ENCODE data around the gene OR2T5.
"Not testable (repeated sequence)": the region's sequence is repeated elsewhere in the genome, so short reads cannot be mapped to it uniquely, and the experiment has no call there.

Gene OR2T5

DNA sequence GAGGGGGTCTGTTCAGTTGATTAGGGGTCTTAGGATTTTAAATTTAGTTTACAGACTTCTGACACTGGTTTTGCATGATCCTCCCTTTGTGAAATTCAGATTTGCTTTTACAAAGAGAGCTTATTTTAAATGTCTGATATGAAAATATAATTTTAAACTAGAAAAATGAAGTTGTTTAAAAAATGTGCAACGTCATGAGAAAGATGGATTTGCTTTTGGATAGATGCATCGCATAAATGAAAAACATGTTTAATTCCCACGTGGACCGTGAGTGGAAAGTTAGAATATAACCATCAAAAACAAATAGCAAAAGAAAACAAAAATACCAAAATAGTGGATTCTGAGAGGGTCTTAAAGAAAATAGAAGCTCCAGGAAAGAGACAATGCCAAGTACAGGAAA is 17.2 kb upstream of the OR2T5 start:
- H3K4me1 ChIP-seq (ENCODE audit: insufficient read depth, low read length) = no peaks in the 10 kb centered on the region
- no peak overlapping the region for H2AFZ ChIP-seq (ENCODE audit: low read depth, low read length)
- H3K36me3 ChIP-seq (ENCODE audit: insufficient read depth, low read length) = no peaks in the 10 kb centered on the region
- H3K9me3 ChIP-seq (ENCODE audit: low read length) = no peaks in the 10 kb centered on the region
- no peaks in the 10 kb centered on the region for H3K27me3 ChIP-seq (ENCODE audit: insufficient read depth, low read length)
- no peak overlapping the region for H3K4me3 ChIP-seq (ENCODE audit: low read length)

DNA sequence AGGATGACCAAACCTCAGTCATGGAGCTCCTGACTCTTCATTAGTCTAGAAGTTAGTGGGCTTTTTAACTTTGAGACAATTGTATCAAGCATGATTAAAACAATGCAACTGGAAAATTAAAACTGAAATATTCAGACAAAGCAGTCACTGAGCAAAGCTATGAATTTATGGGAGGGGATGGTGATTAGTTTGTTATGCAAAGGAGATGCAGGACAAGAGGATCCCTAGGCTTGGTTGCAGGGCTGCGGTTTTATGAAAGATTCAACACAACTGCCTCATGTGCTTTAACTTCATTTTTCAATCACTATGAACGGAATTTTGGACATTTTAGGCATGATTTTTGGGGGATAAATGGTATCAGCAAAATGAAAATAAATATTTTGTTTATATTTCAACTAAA is 16.3 kb upstream of the OR2T5 start:
- not testable (repeated sequence) for H3K9me3 ChIP-seq (ENCODE audit: low read length); H3K4me1 ChIP-seq (ENCODE audit: insufficient read depth, low read length); H2AFZ ChIP-seq (ENCODE audit: low read depth, low read length); H3K4me3 ChIP-seq (ENCODE audit: low read length); H3K27me3 ChIP-seq (ENCODE audit: insufficient read depth, low read length); H3K36me3 ChIP-seq (ENCODE audit: insufficient read depth, low read length)

DNA sequence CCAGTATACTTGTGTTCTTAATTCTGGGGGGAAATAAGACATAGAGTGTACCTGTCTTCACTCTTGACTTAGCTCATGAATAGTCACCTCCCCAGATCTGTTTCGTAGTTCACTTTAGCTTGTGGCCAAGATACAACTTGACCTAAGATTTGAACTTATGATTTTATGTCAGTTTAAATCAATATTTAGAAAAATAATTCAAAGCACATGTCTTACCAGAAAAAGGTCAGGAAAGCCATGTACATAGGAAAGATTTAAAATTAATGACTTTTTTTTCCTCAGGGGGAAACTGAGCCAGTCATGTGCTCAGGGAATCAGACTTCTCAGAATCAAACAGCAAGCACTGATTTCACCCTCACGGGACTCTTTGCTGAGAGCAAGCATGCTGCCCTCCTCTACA is 15.3 kb upstream of the OR2T5 start, which contains the start of gene OR2T3:
Gene OR2T3, plus strand, starts transcription at position 301 of the 400 bp plus-strand sequence. Its CDS starts 0 bp downstream, at position 301.
- not testable (repeated sequence) for H2AFZ ChIP-seq (ENCODE audit: low read depth, low read length); H3K4me3 ChIP-seq (ENCODE audit: low read length); H3K36me3 ChIP-seq (ENCODE audit: insufficient read depth, low read length); H3K4me1 ChIP-seq (ENCODE audit: insufficient read depth, low read length); H3K9me3 ChIP-seq (ENCODE audit: low read length); H3K27me3 ChIP-seq (ENCODE audit: insufficient read depth, low read length)

DNA sequence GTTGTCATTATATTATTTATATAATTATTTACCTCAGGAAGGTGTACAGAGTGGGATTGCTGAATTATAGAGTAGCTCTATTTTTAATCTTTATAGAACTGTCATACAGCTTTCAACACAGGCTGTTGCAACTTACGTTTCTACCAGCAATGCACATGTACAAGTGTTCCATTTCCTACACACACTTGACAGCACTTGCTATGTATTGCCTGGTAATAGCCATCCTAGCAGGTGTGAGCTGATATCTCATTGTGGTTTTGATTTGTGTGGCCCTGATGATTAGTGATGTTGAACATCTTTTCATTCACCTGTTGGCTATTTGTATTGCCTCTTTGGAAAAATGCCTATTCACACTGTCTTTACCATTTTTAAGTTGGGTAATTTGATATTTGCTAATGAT is 12.7 kb upstream of the OR2T5 start:
- H3K9me3 ChIP-seq (ENCODE audit: low read length); H3K4me3 ChIP-seq (ENCODE audit: low read length); H3K27me3 ChIP-seq (ENCODE audit: insufficient read depth, low read length); H3K4me1 ChIP-seq (ENCODE audit: insufficient read depth, low read length); H2AFZ ChIP-seq (ENCODE audit: low read depth, low read length); H3K36me3 ChIP-seq (ENCODE audit: insufficient read depth, low read length): not testable (repeated sequence)

DNA sequence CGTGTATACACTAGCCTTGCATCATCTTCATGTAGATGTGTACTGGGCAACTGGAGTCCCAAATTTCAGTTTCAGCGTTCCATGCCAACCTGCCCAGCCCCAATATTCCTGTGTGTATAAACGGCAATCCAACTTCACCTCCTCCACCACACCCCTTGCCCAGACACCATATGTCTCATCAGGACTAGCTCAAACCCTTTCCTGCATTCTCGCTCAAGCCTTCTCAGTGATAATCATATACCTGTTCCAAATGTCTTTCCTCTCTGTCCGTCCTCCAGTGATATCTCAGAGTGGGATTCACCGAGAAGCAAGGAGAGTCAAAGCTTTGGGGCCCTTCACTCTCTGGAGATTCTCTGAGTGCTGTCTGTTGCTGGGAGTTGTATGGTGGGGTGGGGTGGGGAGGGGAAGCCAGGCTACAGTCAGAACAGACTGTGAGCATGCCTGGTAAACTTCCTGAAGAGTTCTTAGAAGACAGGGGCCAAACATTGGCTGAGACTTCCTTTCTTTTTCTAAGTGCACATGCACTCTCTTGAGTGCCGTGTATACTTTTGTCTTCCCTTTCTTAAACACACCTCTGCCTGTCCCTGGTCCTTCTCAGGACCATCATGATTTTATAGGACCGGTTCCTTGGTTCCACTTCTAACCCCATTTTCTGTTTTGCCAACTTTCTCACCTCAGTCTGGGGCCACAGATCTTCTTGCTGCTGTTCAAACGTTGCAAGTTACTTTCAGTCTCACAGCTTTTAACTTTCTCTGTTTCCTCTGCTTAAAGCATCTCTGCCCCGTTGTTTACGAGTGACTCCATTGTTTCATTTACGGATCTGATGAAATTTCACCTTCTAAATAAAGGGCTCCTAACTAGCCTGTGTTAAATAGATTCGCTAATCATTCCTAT is 6.5 kb upstream of the OR2T5 start:
- H3K36me3 ChIP-seq (ENCODE audit: insufficient read depth, low read length); H3K4me1 ChIP-seq (ENCODE audit: insufficient read depth, low read length); H3K4me3 ChIP-seq (ENCODE audit: low read length); H2AFZ ChIP-seq (ENCODE audit: low read depth, low read length); H3K27me3 ChIP-seq (ENCODE audit: insufficient read depth, low read length); H3K9me3 ChIP-seq (ENCODE audit: low read length): not testable (repeated sequence)

DNA sequence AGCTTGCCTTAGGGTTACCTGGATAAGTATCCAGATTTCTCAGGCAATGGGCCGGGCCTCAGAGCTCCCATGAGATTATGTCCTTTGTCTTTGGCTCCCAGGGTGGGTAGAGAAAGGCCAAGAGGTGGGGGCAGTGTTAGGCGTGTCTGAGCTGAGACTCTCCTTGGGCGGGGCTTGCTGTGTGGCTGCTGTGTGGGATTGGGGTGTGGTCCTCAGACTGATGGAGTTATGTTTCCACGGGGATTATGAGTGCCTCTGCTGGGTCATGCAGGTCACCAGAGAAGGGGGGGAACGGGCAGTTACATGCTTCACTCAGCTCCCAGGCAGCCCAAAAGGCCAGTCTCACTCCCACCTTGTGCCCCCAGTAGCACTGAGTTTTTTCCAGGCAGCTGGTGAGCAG is 8.3 kb downstream of the OR2T5 start:
- H3K4me3 ChIP-seq (ENCODE audit: low read length); H3K9me3 ChIP-seq (ENCODE audit: low read length); H3K27me3 ChIP-seq (ENCODE audit: insufficient read depth, low read length); H2AFZ ChIP-seq (ENCODE audit: low read depth, low read length); H3K36me3 ChIP-seq (ENCODE audit: insufficient read depth, low read length); H3K4me1 ChIP-seq (ENCODE audit: insufficient read depth, low read length): not testable (repeated sequence)

DNA sequence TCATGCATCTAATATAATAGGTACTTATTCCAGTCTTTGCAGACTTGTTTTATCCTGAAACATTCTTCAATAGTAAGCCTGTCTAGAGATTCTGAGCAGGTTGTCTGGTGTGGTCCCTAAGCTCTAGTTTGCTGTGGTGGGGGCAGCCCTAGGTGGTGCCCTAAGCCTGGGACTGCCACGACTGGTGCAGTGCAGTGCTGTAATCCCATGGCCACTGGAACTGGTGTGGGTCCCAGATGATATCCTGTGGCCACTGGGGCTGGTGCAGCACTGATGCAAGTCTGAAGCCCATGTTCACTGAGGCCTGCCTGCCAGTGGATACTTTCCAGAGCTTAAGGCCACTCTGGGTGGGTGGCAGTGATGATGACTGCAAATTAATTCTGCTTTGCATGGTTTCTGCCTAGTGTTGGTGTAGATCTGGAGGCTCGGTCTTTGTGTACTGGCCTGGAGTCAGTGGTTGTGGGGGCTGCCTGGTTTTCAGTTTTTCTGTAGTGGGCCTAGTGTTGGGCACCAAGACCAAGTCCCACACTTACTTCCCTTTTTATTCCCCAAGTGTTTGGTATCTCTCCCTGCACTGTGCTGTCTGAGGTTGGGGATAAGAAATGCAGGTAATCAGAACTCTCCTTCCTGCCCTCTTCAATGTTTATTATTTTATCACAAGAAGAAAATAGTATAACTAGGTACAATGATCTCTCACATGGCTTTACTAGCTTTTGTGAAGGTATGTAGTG is 12.1 kb downstream of the OR2T5 start:
- H3K36me3 ChIP-seq (ENCODE audit: insufficient read depth, low read length); H3K4me1 ChIP-seq (ENCODE audit: insufficient read depth, low read length); H2AFZ ChIP-seq (ENCODE audit: low read depth, low read length); H3K27me3 ChIP-seq (ENCODE audit: insufficient read depth, low read length); H3K4me3 ChIP-seq (ENCODE audit: low read length); H3K9me3 ChIP-seq (ENCODE audit: low read length): not testable (repeated sequence)

DNA sequence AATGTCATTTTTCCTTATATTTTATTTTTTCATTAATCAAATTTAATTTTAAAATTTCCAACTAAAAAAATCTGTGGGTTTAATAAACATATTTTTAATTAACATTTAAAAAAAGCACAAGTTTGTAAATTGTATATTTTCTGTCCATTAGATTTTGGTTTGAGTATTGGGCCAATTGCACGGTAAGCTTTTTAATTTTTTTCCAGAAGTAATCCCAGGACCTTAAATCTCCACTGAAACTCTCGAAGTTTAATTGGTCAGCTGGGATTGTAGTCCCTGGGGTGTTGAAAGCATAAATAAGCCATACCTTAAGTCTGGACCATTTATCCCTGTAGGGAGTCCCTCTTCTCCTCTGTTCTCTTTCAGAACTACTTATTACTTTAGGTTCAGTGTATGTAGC is 19.4 kb downstream of the OR2T5 start, which contains the start of gene OR2G6:
Gene OR2G6, plus strand, starts transcription at position 301 of the 400 bp plus-strand sequence. CDS start 13,574 bp downstream, outside the sequence.
- H3K27me3 ChIP-seq (ENCODE audit: insufficient read depth, low read length); H2AFZ ChIP-seq (ENCODE audit: low read depth, low read length); H3K4me1 ChIP-seq (ENCODE audit: insufficient read depth, low read length); H3K4me3 ChIP-seq (ENCODE audit: low read length); H3K9me3 ChIP-seq (ENCODE audit: low read length); H3K36me3 ChIP-seq (ENCODE audit: insufficient read depth, low read length): not testable (repeated sequence)

DNA sequence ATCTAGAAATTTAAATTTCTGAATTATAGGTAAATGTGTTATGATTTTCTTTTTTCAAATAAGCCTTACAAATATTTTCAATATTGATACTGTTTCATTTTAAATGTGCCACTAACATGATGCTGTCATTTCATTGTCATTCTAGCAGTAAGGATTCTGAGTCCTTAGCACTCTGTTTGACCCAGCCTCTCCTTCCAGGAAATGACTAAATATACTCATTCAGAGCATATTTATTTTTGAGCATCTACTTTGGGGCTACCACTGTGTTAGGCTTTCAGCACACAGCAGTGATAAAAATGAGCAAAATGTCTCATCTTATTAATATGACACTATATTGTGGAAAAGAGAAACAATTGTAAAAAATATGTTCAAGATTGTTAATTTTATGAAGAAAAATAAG is 21.8 kb downstream of the OR2T5 start:
- not testable (repeated sequence) for H3K4me3 ChIP-seq (ENCODE audit: low read length); H3K27me3 ChIP-seq (ENCODE audit: insufficient read depth, low read length); H3K36me3 ChIP-seq (ENCODE audit: insufficient read depth, low read length); H2AFZ ChIP-seq (ENCODE audit: low read depth, low read length); H3K4me1 ChIP-seq (ENCODE audit: insufficient read depth, low read length); H3K9me3 ChIP-seq (ENCODE audit: low read length)

DNA sequence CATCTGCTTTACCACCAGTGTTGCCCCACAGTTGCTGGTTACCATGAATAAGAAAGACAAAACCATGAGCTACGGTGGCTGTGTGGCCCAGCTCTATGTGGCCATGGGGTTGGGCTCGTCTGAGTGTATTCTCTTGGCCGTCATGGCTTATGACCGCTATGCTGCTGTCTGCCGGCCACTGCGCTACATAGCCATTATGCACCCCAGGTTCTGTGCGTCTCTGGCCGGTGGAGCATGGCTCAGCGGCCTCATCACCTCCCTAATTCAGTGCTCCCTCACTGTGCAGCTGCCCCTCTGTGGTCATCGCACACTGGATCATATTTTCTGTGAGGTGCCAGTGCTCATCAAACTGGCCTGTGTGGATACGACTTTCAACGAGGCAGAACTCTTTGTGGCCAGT is 33.5 kb downstream of the OR2T5 start:
- Histone ChIP-seq H3K9me3 (ENCODE audit: low read length) (no peaks in the 10 kb centered on the region), H2AFZ (ENCODE audit: low read depth, low read length) (no peak overlapping the region), H3K27me3 (ENCODE audit: insufficient read depth, low read length) (no peaks in the 10 kb centered on the region), H3K36me3 (ENCODE audit: insufficient read depth, low read length) (no peaks in the 10 kb centered on the region), H3K4me3 (ENCODE audit: low read length) (no peak overlapping the region), H3K4me1 (ENCODE audit: insufficient read depth, low read length) (no peaks in the 10 kb centered on the region)

DNA sequence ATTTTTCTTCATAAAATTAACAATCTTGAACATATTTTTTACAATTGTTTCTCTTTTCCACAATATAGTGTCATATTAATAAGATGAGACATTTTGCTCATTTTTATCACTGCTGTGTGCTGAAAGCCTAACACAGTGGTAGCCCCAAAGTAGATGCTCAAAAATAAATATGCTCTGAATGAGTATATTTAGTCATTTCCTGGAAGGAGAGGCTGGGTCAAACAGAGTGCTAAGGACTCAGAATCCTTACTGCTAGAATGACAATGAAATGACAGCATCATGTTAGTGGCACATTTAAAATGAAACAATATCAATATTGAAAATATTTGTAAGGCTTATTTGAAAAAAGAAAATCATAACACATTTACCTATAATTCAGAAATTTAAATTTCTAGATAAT is 49.1 kb downstream of the OR2T5 start:
- not testable (repeated sequence) for H3K36me3 ChIP-seq (ENCODE audit: insufficient read depth, low read length); H3K4me1 ChIP-seq (ENCODE audit: insufficient read depth, low read length); H2AFZ ChIP-seq (ENCODE audit: low read depth, low read length); H3K27me3 ChIP-seq (ENCODE audit: insufficient read depth, low read length); H3K4me3 ChIP-seq (ENCODE audit: low read length); H3K9me3 ChIP-seq (ENCODE audit: low read length)

Data from neuron (in vitro differentiated cells).